Stimulated activated CD8-positive, alpha-beta memory T cell treated with anti-CD3 and anti-CD28 coated beads, Interleukin-12 subunit alpha, Interleukin-12 subunit beta, amount 100 ng/mL, for 4 hours (primary cell): ENCODE data around the gene FLVCR1.
"Not testable (repeated sequence)": the region's sequence is repeated elsewhere in the genome, so short reads cannot be mapped to it uniquely, and the experiment has no call there.

Source experiments
- DNase-seq: peaks from one replicate; pipeline ENCODE4 v3.0.0-alpha.2; 2020; ENCODE audit warnings: low read depth

Gene FLVCR1

DNA sequence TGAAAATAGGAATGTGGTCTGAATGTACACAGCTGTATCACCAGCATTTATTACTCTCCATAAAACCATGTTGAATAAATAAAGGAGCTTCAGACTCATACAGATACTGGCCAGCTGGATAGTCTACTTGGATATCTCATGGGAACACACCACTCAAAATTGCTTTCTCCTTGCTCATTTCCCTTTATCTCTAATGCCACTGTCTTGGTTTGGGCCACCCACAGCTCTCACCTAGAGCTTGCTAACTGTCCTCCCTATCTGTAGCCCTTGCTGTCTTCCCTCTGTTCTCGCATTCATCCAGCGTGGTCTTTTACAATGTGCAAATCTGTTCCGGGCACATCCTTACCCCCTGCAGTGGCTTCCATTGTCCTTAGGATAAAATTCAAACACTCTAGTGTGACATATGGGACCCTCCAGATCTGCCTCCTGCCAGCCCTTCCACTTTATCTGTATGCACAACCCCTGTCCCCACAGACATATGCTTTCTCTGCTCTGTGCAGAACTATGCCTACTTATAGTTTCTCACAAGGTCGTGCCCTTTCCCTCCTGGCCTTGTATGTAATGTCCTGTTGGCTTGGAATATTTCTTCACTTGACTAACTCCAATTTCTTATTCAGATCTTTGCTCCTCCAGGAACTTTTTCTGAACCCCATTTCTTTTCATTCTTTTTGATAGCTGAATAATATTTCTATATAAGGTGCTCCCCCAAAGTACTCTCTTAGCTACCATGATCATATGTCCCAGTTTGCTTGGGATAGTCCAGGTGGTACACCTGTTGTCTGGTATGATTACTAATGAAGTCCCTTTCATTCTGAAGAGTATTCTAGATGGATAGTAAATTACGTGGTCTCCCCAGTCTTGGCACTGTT is 2.9 kb downstream of the FLVCR1 start:
- DNase-seq, result no peak

DNA sequence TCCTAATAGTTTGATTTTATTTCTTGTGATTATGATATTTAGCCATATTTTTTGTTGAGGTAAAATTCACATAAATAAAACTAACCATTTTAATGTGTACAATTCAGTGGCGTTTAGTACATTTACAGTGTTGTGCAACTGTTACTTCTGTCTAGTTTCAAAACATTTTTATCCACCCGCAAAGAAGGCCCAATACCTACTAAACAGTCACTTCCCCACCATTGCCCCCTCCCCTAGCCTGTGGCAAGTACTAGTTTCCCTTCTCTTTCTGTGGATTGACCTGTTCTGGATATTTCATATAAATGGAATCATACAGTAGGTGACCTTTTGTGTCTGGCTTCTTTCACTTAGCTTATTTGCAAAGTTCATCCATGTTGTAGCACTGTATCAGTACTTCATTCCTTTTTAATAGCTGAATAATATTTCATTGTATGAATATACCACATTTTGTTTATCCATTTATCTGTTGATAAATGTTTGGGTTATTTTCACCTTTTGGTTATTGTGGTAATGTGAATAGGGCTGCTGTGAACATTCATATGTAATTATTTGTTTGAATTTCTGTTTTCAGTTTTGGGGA is 4.1 kb downstream of the FLVCR1 start:
- no peak for DNase-seq

- DNase-seq, result not testable (repeated sequence)
These were observed 5.3 kb downstream of the FLVCR1 start for GRCh38 chr1:212863345-212863744.

GRCh38 chr1:212864201-212864600 is 6.1 kb downstream of the FLVCR1 start:
- DNase-seq, result no peak

GRCh38 chr1:212867192-212867591 is 9.1 kb downstream of the FLVCR1 start:
- DNase-seq, result no peak

- DNase-seq, result no peak
These were observed 13.9 kb downstream of the FLVCR1 start for GRCh38 chr1:212871976-212872375.

- no peak for DNase-seq
These were observed 15.4 kb downstream of the FLVCR1 start for GRCh38 chr1:212873518-212873917.

- no peak for DNase-seq
These were observed 20.3 kb downstream of the FLVCR1 start for GRCh38 chr1:212878418-212878817.

GRCh38 chr1:212879947-212880690 is 22.0 kb downstream of the FLVCR1 start:
- DNase-seq, result no peak

GRCh38 chr1:212884592-212884991 is 26.5 kb downstream of the FLVCR1 start:
- no peak for DNase-seq

GRCh38 chr1:212892108-212892507 is 34.0 kb downstream of the FLVCR1 start:
- DNase-seq, result no peak

DNA sequence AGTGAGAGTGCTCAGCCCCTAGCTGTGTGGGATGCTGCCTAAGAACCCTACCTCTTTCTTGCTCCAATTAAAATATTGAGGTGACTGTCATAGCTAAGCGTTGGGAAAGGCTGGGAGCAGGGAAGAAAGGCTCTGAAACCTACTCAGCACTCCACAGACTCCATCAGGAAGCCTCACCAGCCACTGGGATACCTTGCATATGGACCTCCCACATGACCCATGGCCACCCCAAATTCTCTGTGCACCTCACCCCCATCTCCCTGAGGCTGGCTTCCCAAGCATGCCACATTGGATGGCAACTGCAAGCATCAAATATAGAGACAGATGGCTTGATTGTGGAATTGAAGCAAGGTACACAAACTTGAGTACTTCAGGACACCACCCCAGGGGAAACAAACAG is 41.8 kb downstream of the FLVCR1 start:
- DNase-seq, result no peak

GRCh38 chr1:212901290-212901689 is 43.2 kb downstream of the FLVCR1 start:
- DNase-seq, result no peak

DNA sequence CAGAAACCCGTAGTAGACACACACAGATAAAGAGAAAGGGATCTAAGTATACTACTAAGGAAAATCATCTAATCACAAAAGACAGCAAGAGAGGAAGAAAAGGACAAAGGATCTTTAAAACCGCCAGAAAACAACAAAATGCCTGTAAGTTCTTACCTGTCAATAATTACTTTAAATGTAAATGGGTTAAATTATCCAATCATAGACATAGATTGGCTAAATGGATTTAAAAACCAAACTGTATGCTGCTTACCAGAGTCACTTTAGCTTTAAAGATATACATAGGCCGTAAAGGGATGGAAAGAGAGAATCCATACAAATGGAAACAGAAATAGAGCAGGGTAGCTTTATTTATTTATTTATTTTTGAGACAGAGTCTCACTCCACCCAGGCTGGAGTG is 44.0 kb downstream of the FLVCR1 start:
- no peak for DNase-seq

DNA sequence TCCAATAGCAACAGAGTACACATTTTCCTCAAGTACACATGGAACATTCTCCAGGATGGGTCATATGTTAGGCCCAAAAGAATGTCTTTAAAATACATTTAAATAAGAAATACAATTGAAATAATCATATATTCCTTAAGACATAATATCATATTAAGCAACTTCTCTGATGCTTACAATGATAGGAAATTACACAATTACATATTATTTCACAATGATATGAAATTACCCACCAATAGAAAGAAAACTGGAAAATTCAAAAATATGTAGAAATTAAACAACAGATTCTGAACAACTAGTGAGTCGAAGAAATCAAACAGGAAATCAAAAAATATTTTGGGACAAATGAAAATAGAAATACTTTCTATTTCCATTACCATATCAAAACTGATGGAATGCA is 45.6 kb downstream of the FLVCR1 start:
- DNase-seq, result no peak

DNA sequence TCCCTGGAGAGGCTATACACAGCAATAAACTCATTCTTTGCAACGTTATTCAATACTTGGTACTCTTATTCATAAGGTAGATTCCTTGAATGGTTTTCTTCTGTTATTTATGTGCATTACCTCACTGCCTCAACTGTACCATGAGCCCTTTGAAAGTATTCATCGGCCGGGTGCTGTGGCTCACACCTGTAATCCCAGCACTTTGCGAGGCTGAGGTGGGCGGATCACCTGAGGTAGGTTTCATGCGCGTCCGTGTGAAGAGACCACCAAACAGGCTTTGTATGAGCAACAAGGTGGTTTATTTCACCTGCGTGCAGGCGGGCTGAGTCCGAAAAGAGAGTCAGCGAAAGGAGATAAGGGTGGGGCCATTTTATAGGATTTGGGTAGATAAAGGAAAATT is 50.0 kb downstream of the FLVCR1 start:
- not testable (repeated sequence) for DNase-seq

- no peak for DNase-seq
These were observed 50.9 kb downstream of the FLVCR1 start for GRCh38 chr1:212908971-212909370.

GRCh38 chr1:212909652-212910063 is 51.6 kb downstream of the FLVCR1 start:
- DNase-seq, result no peak

DNA sequence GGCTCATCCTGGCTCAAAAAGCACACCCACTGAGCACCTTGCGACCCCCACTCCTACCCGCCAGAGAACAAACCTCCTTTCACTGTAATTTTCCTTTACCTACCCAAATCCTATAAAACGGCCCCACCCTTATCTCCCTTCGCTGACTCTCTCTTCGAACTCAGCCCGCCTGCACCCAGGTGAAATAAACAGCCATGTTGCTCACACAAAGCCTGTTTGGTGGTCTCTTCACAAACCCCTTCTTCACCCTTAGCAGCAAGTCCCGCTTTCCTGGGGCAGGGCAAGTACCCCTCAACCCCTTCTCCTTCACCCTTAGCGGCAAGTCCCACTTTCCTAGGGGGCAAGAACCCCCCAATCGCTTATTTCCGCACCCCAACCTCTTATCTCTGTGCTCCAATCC is 52.1 kb downstream of the FLVCR1 start:
- not testable (repeated sequence) for DNase-seq

- DNase-seq, result not testable (repeated sequence)
These were observed 55.6 kb downstream of the FLVCR1 start for GRCh38 chr1:212913638-212914037.

DNA sequence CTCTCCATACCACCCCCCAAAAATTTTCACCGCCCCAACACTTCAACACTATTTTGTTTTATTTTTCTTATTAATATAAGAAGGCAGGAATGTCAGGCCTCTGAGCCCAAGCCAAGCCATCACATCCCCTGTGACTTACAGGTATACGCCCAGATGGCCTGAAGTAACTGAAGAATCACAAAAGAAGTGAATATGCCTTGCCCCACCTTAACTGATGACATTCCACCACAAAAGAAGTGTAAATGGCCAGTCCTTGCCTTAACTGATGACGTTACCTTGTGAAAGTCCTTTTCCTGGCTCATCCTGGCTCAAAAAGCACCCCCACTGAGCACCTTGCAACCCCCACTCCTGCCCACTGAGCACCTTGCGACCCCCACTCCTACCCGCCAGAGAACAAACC is 56.0 kb downstream of the FLVCR1 start:
- not testable (repeated sequence) for DNase-seq

GRCh38 chr1:212914789-212915188 is 56.7 kb downstream of the FLVCR1 start:
- DNase-seq, result no peak
